Adipocyte (in vitro differentiated cells): ENCODE results near the gene AGAP3.
A peak's percentile ranks its signal among the peaks of the same experiment; 100 is the strongest.

ENCODE experiments used
- DNase-seq: peaks from one replicate; pipeline ENCODE4 v3.0.0-alpha.2; 2015; ENCODE audit warnings: low read depth
- H3K27me3 ChIP-seq: replicated peaks from 2 replicates; pipeline ENCODE4 v1.7.0; 2013; ENCODE audit warnings: mild to moderate bottlenecking, low read length, moderate library complexity; ENCODE audit not compliant: control insufficient read depth, insufficient read depth
- H3K36me3 ChIP-seq: 2 replicates; pipeline ENCODE4 v1.7.0; 2013; ENCODE audit warnings: low read length, mild to moderate bottlenecking, moderate library complexity; ENCODE audit not compliant: control insufficient read depth, insufficient read depth, severe bottlenecking
- H3K4me1 ChIP-seq: 2 replicates; pipeline ENCODE4 v1.7.0; 2013; ENCODE audit warnings: mild to moderate bottlenecking, low read length, moderate library complexity; ENCODE audit not compliant: control insufficient read depth, insufficient read depth
- H3K4me3 ChIP-seq: 2 replicates; pipeline ENCODE4 v1.7.0; 2013; ENCODE audit warnings: mild to moderate bottlenecking, low read length, moderate library complexity
- H3K9ac ChIP-seq: 2 replicates; pipeline ENCODE4 v1.7.0; 2013; ENCODE audit warnings: mild to moderate bottlenecking, low read length, moderate library complexity
- H3K9me3 ChIP-seq: 2 replicates; pipeline ENCODE4 v1.7.0; 2013; ENCODE audit warnings: mild to moderate bottlenecking, low read length, moderate library complexity; ENCODE audit not compliant: control insufficient read depth

The AGAP3 gene

DNA sequence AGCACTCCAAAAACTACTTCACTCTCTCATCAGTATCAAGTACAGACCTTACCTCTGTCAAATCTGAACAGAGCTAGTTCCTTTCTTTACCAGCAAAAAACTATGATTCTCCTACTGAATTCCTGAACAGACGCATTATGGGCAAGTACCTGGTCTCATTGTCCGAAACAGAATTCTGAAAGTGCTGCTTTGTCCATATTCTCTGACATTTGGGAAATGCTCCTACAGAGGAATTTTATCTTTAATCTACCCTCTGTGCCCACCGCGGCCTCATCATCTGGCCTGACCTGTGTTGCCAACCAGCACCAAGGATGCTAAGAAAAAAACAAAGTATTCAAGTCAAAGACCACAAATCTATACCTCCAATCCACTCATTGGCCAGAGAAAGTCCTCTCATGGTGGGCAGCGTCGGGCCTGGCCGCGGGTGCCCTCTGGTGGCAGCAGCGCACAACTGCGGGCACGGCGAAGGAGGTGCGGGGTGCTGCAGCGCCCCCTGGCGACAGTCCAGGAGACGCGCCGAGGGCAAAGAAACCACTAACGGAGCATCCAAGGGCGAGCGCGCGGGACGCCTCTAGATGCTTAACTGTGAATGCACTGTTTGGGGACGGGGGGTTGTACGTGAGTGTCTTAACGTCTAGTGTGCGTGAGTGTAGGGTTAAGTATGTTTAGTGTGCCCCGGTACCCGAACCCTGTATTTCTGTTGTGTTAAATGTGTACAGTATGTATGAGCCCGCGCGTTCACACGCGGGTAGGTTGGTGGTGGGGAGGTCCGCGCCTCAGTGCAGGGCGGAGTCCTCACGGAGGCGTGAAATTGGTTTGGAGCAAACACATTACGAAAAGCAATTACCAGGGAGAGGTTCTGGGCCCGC, 86.2 kb downstream of the AGAP3 start:
- no peaks in the 10 kb centered on the region for H3K9me3 ChIP-seq
- H3K4me1 ChIP-seq: no peaks in the 10 kb centered on the region
- no peaks in the 10 kb centered on the region for H3K36me3 ChIP-seq
- DNase-seq: peak; percentile 86
- H3K9ac ChIP-seq: no peak overlapping the region
- no peak overlapping the region for H3K4me3 ChIP-seq
- H3K27me3 ChIP-seq: peaks cover 73% of the 10 kb centered on the region

DNA sequence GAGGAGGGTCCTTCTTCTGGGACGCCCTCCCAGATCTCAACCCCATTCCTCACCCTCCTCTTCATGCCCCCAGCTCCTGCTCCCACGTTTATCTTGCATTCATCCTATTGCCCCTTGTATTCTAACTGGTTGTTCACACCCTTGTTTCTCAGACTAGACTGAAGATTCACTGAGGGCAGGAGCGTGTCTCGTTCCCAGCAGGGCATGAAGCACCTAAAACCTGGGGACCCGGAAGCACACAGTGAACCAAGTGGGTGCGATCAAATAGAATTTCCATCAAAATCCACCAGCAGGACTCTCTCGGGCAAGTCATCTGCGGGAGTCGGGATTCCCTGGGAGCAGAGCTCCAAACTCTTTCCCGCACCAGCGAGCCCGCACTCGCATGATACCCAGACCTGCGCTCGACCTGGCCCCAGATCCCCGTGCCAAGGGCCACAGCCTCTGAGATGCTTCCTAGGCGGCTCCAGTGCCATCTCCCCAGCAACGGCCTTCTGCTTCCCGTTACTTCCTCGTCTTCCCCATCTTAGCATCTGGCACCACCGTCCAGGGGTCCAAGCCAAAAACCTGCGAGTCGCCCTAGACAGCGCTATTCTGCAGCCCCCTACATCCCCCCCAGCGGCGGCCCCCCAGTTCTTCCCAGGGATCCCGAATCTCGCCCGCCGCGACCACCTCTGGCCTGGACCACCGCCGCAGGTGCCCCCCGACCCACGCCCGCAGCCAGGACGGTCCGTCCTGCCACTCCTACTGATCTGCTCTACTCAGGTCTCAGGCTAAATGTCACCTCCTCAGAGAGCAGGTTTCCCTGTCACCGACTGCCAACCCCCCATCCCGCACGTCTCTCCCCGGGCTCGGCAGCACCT, 87.3 kb downstream of the AGAP3 start:
- H3K4me3 ChIP-seq: no peak overlapping the region
- no peaks in the 10 kb centered on the region for H3K36me3 ChIP-seq
- peaks cover 75% of the 10 kb centered on the region for H3K27me3 ChIP-seq
- H3K9ac ChIP-seq: no peak overlapping the region
- no peaks in the 10 kb centered on the region for H3K9me3 ChIP-seq
- H3K4me1 ChIP-seq: no peaks in the 10 kb centered on the region
- no peak for DNase-seq

- H3K36me3 ChIP-seq: no peaks in the 10 kb centered on the region
- no peak overlapping the region for H3K4me3 ChIP-seq
- peak; percentile 14 for DNase-seq
- no peaks in the 10 kb centered on the region for H3K9me3 ChIP-seq
- no peak overlapping the region for H3K9ac ChIP-seq
- H3K4me1 ChIP-seq: no peaks in the 10 kb centered on the region
- peaks cover 75% of the 10 kb centered on the region for H3K27me3 ChIP-seq
These were observed 88.2 kb downstream of the AGAP3 start for GRCh38 chr7:151174246-151175046.

GRCh38 chr7:151175047-151175792, 88.9 kb downstream of the AGAP3 start:
- H3K36me3 ChIP-seq: no peaks in the 10 kb centered on the region
- H3K27me3 ChIP-seq: peaks cover 75% of the 10 kb centered on the region
- H3K4me1 ChIP-seq: no peaks in the 10 kb centered on the region
- DNase-seq: no peak
- no peaks in the 10 kb centered on the region for H3K9me3 ChIP-seq
- no peak overlapping the region for H3K4me3 ChIP-seq
- no peak overlapping the region for H3K9ac ChIP-seq

DNA sequence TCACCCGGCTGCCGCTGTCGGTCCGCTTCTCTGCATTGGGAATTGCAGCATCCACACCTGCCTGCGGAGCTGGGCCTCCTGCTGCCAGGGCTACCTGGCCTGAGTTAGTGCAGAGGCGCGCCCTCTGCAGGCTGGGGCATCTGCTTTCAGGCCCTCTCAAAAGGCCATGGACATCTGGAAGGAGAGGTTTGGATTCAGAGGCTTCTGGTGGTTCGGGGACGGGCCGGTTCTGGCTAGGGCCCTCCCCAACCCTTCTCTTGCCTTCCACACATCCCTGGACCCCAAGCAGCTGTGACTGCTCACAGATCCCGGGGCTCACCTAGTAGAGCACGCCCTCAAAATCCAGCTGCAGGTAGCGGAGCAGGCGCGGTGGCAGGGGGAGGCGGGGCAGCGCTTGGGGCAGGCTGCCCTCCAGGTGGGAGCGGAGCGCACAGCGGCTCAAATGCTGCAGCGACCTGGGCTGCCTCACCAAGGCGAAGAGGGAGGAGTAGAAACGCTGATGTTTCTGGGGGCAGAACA, 89.6 kb downstream of the AGAP3 start:
- Histone ChIP-seq H3K27me3 (peaks cover 76% of the 10 kb centered on the region), H3K4me1 (no peaks in the 10 kb centered on the region), H3K9me3 (no peaks in the 10 kb centered on the region), H3K4me3 (no peak overlapping the region), H3K36me3 (no peaks in the 10 kb centered on the region), H3K9ac (no peak overlapping the region)
- no peak for DNase-seq

GRCh38 chr7:151176401-151176800, 90.1 kb downstream of the AGAP3 start:
- Histone ChIP-seq H3K36me3 (no peaks in the 10 kb centered on the region), H3K4me3 (no peak overlapping the region), H3K4me1 (no peaks in the 10 kb centered on the region), H3K9ac (no peak overlapping the region), H3K9me3 (no peaks in the 10 kb centered on the region), H3K27me3 (peaks cover 76% of the 10 kb centered on the region)
- no peak for DNase-seq

DNA sequence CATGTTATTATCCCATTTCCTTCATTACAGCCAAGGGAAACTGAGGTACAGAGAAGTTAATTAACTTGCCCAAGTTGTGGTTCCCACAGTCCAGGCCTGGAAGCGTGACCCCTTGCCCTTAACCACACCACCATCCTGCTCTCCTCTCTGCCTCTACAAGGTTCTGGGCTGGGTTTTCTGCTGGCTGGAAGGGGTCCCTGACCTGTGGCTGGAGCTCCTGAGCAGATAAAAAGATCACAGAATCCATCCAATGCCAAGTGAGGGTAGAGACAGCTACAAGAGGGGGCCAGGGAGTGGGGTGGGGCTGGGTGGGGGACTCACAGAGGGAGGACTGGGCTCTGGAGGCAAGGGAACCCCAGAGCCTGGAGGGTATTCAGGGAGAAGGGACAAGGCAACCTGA, 91.0 kb downstream of the AGAP3 start:
- Histone ChIP-seq H3K27me3 (peaks cover 81% of the 10 kb centered on the region), H3K9ac (no peak overlapping the region), H3K4me1 (no peaks in the 10 kb centered on the region), H3K36me3 (no peaks in the 10 kb centered on the region), H3K4me3 (no peak overlapping the region), H3K9me3 (no peaks in the 10 kb centered on the region)
- DNase-seq: no peak

GRCh38 chr7:151178236-151178635, 92.0 kb downstream of the AGAP3 start:
- Histone ChIP-seq H3K27me3 (peaks cover 85% of the 10 kb centered on the region), H3K4me1 (no peaks in the 10 kb centered on the region), H3K4me3 (no peak overlapping the region), H3K36me3 (no peaks in the 10 kb centered on the region), H3K9ac (no peak overlapping the region), H3K9me3 (no peaks in the 10 kb centered on the region)
- DNase-seq: no peak

GRCh38 chr7:151178831-151179230, 92.6 kb downstream of the AGAP3 start:
- no peaks in the 10 kb centered on the region for H3K36me3 ChIP-seq
- H3K27me3 ChIP-seq: peaks cover 82% of the 10 kb centered on the region
- no peak overlapping the region for H3K4me3 ChIP-seq
- DNase-seq: no peak
- no peaks in the 10 kb centered on the region for H3K9me3 ChIP-seq
- H3K9ac ChIP-seq: no peak overlapping the region
- no peaks in the 10 kb centered on the region for H3K4me1 ChIP-seq

DNA sequence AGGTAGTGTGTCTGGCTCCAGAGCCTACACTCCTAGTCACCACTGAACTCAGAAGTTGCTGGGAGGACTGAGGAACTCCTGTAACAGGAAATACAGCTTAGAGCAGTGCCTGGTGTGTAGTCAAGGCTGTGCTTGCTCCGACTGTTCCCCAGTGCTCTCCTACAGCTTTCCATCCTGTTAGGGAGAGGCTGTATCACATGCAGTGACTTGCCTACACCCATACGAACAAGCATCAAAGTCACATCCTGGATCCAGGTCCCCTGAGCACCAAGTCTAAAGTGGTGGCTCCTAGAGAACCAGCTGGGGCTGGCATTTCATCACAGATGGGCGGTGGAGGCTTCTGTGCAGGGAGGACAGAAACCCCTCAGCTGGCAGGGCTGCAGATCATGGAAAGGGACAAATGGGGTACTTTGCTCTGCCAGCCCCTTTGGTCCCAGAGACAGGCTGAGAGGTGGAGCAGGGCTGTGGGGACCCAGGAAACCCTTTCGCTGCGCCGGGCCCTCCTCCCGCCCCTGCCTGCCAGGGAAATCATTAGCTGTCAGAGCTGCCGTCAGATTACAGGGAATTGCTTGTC, 93.1 kb downstream of the AGAP3 start:
- no peaks in the 10 kb centered on the region for H3K4me1 ChIP-seq
- H3K4me3 ChIP-seq: no peak overlapping the region
- H3K9ac ChIP-seq: no peak overlapping the region
- peaks cover 78% of the 10 kb centered on the region for H3K27me3 ChIP-seq
- no peak for DNase-seq
- no peaks in the 10 kb centered on the region for H3K9me3 ChIP-seq
- H3K36me3 ChIP-seq: no peaks in the 10 kb centered on the region
